ENCODE measurements around the gene AHI1. TPM values are rescaled to one million over a fixed set of nuclear protein-coding genes. Genes with fewer than 3 reads are reported as not detected.

The AHI1 gene
- total RNA-seq, 1 donor from 2014 or later = 14.2 TPM

DNA sequence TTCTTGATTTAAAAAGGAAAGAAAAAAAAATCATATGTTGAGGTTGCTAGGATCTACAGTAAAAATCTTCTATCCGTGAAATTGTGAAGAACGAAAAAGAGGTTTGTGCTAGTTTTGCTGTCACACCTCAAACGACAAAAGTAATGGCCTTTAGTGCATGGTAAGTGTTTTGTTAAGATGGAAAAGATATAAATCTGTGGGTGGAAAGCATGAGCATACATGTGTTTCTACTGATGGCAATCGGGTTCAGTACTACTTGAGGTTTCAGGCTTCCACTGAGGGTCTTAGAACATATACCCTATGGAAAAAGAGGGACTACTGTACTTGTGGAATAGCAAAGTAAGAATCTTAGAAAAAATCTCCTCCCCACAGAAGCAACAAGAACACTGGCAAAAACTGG is 58.0 kb downstream of the AHI1 start:
- DNase-seq (ENCODE audit: low read depth) (no peak), FAIRE-seq (no peak)
- Histone ChIP-seq H3K4me2 (ENCODE audit: low read length) (no peak overlapping the region), H3K27ac (ENCODE audit: low read depth, low read length) (no peak overlapping the region), H3K36me3 (ENCODE audit: insufficient read depth, low read length) (peaks cover 10% of the 10 kb centered on the region), H3K27me3 (ENCODE audit: insufficient read depth, low read length) (no peaks in the 10 kb centered on the region), H2AFZ (ENCODE audit: low read depth, low read length) (no peak overlapping the region), H4K20me1 (ENCODE audit: insufficient read depth, low read length) (peaks cover 5% of the 10 kb centered on the region), H3K9me3 (ENCODE audit: insufficient read depth, low read depth, low read length) (no peaks in the 10 kb centered on the region), H3K4me3 (ENCODE audit: insufficient read depth, low read depth, low read length) (no peak overlapping the region), H3K9ac (ENCODE audit: low read length) (no peak overlapping the region), H3K79me2 (ENCODE audit: insufficient read depth, low read length) (no peaks in the 10 kb centered on the region), H3K4me1 (ENCODE audit: insufficient read depth, low read length) (peaks cover 4% of the 10 kb centered on the region)
- Mint-ChIP-seq H3K9me3 (ENCODE audit: unreplicated experiment) (no peaks in the 10 kb centered on the region), H3K4me3 (ENCODE audit: unreplicated experiment) (no peak overlapping the region), H3K27me3 (ENCODE audit: low read depth, unreplicated experiment) (no peaks in the 10 kb centered on the region), H3K36me3 (ENCODE audit: low read depth, unreplicated experiment) (no peaks in the 10 kb centered on the region), H3K4me1 (ENCODE audit: low read depth, unreplicated experiment) (peaks cover 7% of the 10 kb centered on the region), H3K27ac (ENCODE audit: unreplicated experiment) (no peak overlapping the region)
- TF ChIP-seq EZH2 (IDR thresholded peaks at IDR 0.05; ENCODE audit: insufficient read depth, low read length) = no peak
- TF ChIP-seq, protein P1, sequence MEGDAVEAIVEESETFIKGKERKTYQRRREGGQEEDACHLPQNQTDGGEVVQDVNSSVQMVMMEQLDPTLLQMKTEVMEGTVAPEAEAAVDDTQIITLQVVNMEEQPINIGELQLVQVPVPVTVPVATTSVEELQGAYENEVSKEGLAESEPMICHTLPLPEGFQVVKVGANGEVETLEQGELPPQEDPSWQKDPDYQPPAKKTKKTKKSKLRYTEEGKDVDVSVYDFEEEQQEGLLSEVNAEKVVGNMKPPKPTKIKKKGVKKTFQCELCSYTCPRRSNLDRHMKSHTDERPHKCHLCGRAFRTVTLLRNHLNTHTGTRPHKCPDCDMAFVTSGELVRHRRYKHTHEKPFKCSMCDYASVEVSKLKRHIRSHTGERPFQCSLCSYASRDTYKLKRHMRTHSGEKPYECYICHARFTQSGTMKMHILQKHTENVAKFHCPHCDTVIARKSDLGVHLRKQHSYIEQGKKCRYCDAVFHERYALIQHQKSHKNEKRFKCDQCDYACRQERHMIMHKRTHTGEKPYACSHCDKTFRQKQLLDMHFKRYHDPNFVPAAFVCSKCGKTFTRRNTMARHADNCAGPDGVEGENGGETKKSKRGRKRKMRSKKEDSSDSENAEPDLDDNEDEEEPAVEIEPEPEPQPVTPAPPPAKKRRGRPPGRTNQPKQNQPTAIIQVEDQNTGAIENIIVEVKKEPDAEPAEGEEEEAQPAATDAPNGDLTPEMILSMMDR (IDR thresholded peaks at IDR 0.05; ENCODE audit: insufficient read depth, low read depth, low read length) = no peak

- DNase-seq (ENCODE audit: low read depth) = no peak
- H3K9ac ChIP-seq (ENCODE audit: low read length) = no peak overlapping the region
- H3K36me3 Mint-ChIP-seq (ENCODE audit: low read depth, unreplicated experiment) = no peaks in the 10 kb centered on the region
- H3K27me3 Mint-ChIP-seq (ENCODE audit: low read depth, unreplicated experiment) = no peaks in the 10 kb centered on the region
- no peaks in the 10 kb centered on the region for H3K27me3 ChIP-seq (ENCODE audit: insufficient read depth, low read length)
- no peak overlapping the region for H3K27ac ChIP-seq (ENCODE audit: low read depth, low read length)
- no peak overlapping the region for H3K4me2 ChIP-seq (ENCODE audit: low read length)
- TF ChIP-seq EZH2 (IDR thresholded peaks at IDR 0.05; ENCODE audit: insufficient read depth, low read length) = no peak
- TF ChIP-seq, protein P1 (IDR thresholded peaks at IDR 0.05; ENCODE audit: insufficient read depth, low read depth, low read length) = peak; percentile 53
- H3K9me3 ChIP-seq (ENCODE audit: insufficient read depth, low read depth, low read length) = no peaks in the 10 kb centered on the region
- FAIRE-seq = peak; percentile 89
- no peak overlapping the region for H3K4me3 Mint-ChIP-seq (ENCODE audit: unreplicated experiment)
- no peaks in the 10 kb centered on the region for H3K79me2 ChIP-seq (ENCODE audit: insufficient read depth, low read length)
- no peak overlapping the region for H3K27ac Mint-ChIP-seq (ENCODE audit: unreplicated experiment)
- H3K4me1 ChIP-seq (ENCODE audit: insufficient read depth, low read length) = peaks cover 4% of the 10 kb centered on the region
- H3K4me1 Mint-ChIP-seq (ENCODE audit: low read depth, unreplicated experiment) = peaks cover 7% of the 10 kb centered on the region
- no peaks in the 10 kb centered on the region for H3K9me3 Mint-ChIP-seq (ENCODE audit: unreplicated experiment)
- no peak overlapping the region for H3K4me3 ChIP-seq (ENCODE audit: insufficient read depth, low read depth, low read length)
- peaks cover 5% of the 10 kb centered on the region for H4K20me1 ChIP-seq (ENCODE audit: insufficient read depth, low read length)
- no peak overlapping the region for H2AFZ ChIP-seq (ENCODE audit: low read depth, low read length)
- peaks cover 10% of the 10 kb centered on the region for H3K36me3 ChIP-seq (ENCODE audit: insufficient read depth, low read length)
These were observed 58.5 kb downstream of the AHI1 start for GRCh38 chr6:135438907-135439535.

GRCh38 chr6:135434991-135435390 is 62.5 kb downstream of the AHI1 start:
- H2AFZ ChIP-seq (ENCODE audit: low read depth, low read length) = no peak overlapping the region
- no peak overlapping the region for H3K4me2 ChIP-seq (ENCODE audit: low read length)
- DNase-seq (ENCODE audit: low read depth) (no peak), FAIRE-seq (no peak)
- peaks cover 7% of the 10 kb centered on the region for H3K36me3 ChIP-seq (ENCODE audit: insufficient read depth, low read length)
- H3K4me1 ChIP-seq (ENCODE audit: insufficient read depth, low read length) = no peaks in the 10 kb centered on the region
- H3K27me3 Mint-ChIP-seq (ENCODE audit: low read depth, unreplicated experiment) = no peaks in the 10 kb centered on the region
- H3K27ac ChIP-seq (ENCODE audit: low read depth, low read length) = no peak overlapping the region
- no peaks in the 10 kb centered on the region for H3K9me3 ChIP-seq (ENCODE audit: insufficient read depth, low read depth, low read length)
- no peaks in the 10 kb centered on the region for H3K27me3 ChIP-seq (ENCODE audit: insufficient read depth, low read length)
- H3K9ac ChIP-seq (ENCODE audit: low read length) = no peak overlapping the region
- no peak overlapping the region for H3K4me3 Mint-ChIP-seq (ENCODE audit: unreplicated experiment)
- TF ChIP-seq, protein P1 (IDR thresholded peaks at IDR 0.05; ENCODE audit: insufficient read depth, low read depth, low read length) = no peak
- no peak for TF ChIP-seq EZH2 (IDR thresholded peaks at IDR 0.05; ENCODE audit: insufficient read depth, low read length)
- H3K27ac Mint-ChIP-seq (ENCODE audit: unreplicated experiment) = no peak overlapping the region
- peaks cover 2% of the 10 kb centered on the region for H3K36me3 Mint-ChIP-seq (ENCODE audit: low read depth, unreplicated experiment)
- H4K20me1 ChIP-seq (ENCODE audit: insufficient read depth, low read length) = peaks cover under 1% of the 10 kb centered on the region
- H3K4me1 Mint-ChIP-seq (ENCODE audit: low read depth, unreplicated experiment) = no peaks in the 10 kb centered on the region
- H3K4me3 ChIP-seq (ENCODE audit: insufficient read depth, low read depth, low read length) = no peak overlapping the region
- no peaks in the 10 kb centered on the region for H3K9me3 Mint-ChIP-seq (ENCODE audit: unreplicated experiment)
- no peaks in the 10 kb centered on the region for H3K79me2 ChIP-seq (ENCODE audit: insufficient read depth, low read length)

All from astrocyte (in vitro differentiated cells and primary cell).